ENCODE data around the gene PRICKLE3. TPM values are rescaled to one million over a fixed set of nuclear protein-coding genes. Genes with fewer than 3 reads are reported as not detected.

PRICKLE3 gene, protein sequence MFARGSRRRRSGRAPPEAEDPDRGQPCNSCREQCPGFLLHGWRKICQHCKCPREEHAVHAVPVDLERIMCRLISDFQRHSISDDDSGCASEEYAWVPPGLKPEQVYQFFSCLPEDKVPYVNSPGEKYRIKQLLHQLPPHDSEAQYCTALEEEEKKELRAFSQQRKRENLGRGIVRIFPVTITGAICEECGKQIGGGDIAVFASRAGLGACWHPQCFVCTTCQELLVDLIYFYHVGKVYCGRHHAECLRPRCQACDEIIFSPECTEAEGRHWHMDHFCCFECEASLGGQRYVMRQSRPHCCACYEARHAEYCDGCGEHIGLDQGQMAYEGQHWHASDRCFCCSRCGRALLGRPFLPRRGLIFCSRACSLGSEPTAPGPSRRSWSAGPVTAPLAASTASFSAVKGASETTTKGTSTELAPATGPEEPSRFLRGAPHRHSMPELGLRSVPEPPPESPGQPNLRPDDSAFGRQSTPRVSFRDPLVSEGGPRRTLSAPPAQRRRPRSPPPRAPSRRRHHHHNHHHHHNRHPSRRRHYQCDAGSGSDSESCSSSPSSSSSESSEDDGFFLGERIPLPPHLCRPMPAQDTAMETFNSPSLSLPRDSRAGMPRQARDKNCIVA
- 7.7 TPM for total RNA-seq (2013)
- 10 to 100 TPM in 1 of 3 donors, 1 to 10 TPM in 2; 4.4 to 22.3 (median 5.4) TPM for polyA plus RNA-seq
- polyA minus RNA-seq: 12.9 and 13.1 TPM in 2 replicates
- 0.50 to 4.8 (median 2.9) reads per million in 11 experiments for total RNA-seq

DNA sequence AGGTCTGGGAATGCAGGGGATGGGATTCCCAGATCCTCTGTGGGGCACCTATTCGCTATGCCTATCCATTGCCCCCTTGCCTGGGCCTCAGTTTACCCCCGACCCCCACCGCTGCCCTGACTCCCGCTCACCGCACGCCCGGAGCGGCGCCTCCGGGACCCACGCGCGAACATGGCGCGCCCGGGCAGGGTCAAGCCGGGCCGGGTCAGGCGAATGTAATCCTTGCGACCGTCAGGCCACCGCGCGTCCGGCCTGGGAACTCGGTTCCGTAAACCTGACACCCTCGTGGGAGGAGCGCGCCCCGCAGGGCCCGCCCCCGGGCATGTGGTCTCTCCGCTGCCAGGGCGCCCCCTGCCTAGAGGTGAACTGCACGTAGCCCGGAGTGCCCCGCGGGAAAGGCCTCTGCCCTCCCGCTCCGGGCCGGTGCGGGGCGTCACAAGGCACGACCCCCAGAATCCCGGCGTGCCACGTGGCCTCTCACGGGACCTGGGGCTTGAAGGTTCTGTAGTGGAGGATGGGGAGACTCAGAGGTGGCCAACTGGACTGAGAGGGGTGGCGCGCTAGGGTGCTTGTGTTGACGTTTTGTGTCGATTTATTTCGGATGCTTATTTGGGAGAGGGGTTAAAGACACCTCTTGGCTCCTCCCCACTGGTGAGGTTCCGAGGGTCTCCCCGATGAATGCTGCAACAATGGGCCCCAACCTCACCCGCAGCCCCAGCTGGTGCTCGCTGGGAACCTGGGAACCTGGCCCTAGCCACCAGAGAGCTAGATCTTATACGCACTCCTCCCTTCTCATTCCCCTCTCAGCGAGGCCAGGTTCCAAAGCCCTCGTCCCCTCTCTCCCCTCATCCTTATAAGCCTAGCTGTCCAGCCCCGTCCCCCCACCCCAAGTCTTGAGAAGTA lies at the start of gene PRICKLE3:
Gene PRICKLE3, minus strand, starts transcription at position 249 of the 903 bp plus-strand sequence. Its CDS starts 76 bp downstream, at position 173.
- intact Hi-C loops (cut with micrococcal nuclease): no loop called here
- Mint-ChIP-seq H3K36me3 (peaks cover 12 to 18% of the 10 kb centered on the region in 2 donors), H3K4me3 (peak within 1 kb of the TSS; percentile 76 to 88), H3K4me1 (peaks cover 52% of the 10 kb centered on the region), H3K27me3 (ENCODE audit: low read depth in 3 of 3) (peaks cover 0 to 10% (median 0%) of the 10 kb centered on the region in 3 donors), H3K27ac (peak within 1 kb of the TSS; percentile 38 to 91 (median 81)), H3K9me3 (peaks cover 0 to 19% (median 6%) of the 10 kb centered on the region in 7 donors)
- H4K20me1 ChIP-seq (ENCODE audit: insufficient read depth, low read length): peaks cover 8% of the 10 kb centered on the region
- TF ChIP-seq, protein P1, sequence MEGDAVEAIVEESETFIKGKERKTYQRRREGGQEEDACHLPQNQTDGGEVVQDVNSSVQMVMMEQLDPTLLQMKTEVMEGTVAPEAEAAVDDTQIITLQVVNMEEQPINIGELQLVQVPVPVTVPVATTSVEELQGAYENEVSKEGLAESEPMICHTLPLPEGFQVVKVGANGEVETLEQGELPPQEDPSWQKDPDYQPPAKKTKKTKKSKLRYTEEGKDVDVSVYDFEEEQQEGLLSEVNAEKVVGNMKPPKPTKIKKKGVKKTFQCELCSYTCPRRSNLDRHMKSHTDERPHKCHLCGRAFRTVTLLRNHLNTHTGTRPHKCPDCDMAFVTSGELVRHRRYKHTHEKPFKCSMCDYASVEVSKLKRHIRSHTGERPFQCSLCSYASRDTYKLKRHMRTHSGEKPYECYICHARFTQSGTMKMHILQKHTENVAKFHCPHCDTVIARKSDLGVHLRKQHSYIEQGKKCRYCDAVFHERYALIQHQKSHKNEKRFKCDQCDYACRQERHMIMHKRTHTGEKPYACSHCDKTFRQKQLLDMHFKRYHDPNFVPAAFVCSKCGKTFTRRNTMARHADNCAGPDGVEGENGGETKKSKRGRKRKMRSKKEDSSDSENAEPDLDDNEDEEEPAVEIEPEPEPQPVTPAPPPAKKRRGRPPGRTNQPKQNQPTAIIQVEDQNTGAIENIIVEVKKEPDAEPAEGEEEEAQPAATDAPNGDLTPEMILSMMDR (IDR thresholded peaks at IDR 0.05): peak; percentile 21
- peak within 1 kb of the TSS; percentile 69 to 79 (median 69) for H3K4me3 ChIP-seq (replicated peaks in 1 of 3; ENCODE audit: low read depth in 2 of 3, low read length in 3 of 3)
- H3K27me3 ChIP-seq (ENCODE audit: control insufficient read depth in 2 of 2, insufficient read depth in 2 of 2, low read length in 2 of 2): no peaks in the 10 kb centered on the region
- H3K79me2 ChIP-seq (ENCODE audit: insufficient read depth, low read length): peaks cover 13% of the 10 kb centered on the region
- peak within 1 kb of the TSS; percentile 62 for H2AFZ ChIP-seq (ENCODE audit: insufficient read depth, low read depth, low read length, poor library complexity, severe bottlenecking)
- peak; percentile 69 to 80 (median 80) for DNase-seq
- H3K36me3 ChIP-seq (replicated peaks in 1 of 2; ENCODE audit: control insufficient read depth in 1 of 2, insufficient read depth in 2 of 2, low read length in 2 of 2): peaks cover 6 to 17% of the 10 kb centered on the region in 2 donors
- peak within 1 kb of the TSS; percentile 64 for H3K9ac ChIP-seq (ENCODE audit: insufficient read depth, low read length, poor library complexity, severe bottlenecking)
- H3K27ac ChIP-seq (ENCODE audit: low read depth in 1 of 2, low read length in 2 of 2): peak within 1 kb of the TSS; percentile 35 to 61
- 17% methylated on average over 21 of the region's 62 CpGs for WGBS (ENCODE audit: insufficient coverage)
- peak within 1 kb of the TSS; percentile 82 for H3K4me2 ChIP-seq (replicated peaks; ENCODE audit: extremely low read depth, low read length, poor library complexity, severe bottlenecking)
- H3K4me1 ChIP-seq (ENCODE audit: control insufficient read depth in 1 of 2, insufficient read depth in 2 of 2, low read length in 2 of 2): peaks cover 25 to 48% of the 10 kb centered on the region in 2 donors
- no peaks in the 10 kb centered on the region for H3K9me3 ChIP-seq (replicated peaks in 1 of 2; ENCODE audit: control insufficient read depth in 1 of 2, insufficient read depth in 1 of 2, low read length in 2 of 2)
